ENCODE results near the gene BCAP31. TPM values are rescaled to one million over a fixed set of nuclear protein-coding genes. Genes with fewer than 3 reads are reported as not detected.

The BCAP31 gene
- total RNA-seq, 1 experiment from 2014 or later = 232 TPM

DNA sequence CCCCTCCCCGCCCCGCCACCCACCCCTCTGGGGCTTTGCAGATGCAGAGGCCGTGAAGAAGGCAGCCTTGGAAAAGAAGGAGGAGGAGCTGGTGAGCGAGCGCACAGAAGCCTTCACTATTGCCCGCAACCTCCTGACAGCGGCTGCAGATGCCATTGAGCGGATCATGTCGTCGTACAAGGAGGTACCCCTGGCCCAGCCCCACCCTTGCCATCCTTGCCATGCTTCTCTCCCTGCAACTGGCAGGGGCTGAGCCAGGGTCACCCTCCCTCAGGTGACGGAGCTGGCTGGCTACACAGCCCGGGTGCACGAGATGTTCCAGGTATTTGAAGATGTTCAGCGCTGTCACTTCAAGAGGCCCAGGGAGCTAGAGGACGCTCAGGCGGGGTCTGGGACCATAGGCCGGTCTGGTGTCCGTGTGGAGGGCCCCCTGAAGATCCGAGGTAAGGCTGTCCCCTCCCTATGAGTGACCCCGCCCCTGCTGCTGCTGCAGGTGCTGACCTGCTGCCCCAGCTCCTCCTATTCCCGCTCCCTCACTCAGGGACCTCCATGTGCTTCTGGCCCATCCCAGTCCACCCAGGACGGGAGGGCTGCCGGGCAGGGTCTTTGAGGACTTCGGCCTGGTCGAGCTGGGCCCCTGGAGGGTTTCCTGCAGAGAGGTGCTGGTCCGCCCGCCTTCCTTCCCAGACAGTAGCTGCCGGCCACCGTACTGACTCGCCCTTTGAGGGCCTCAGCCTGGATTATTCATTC lies 12.1 kb upstream of the BCAP31 start:
- Mint-ChIP-seq H3K9me3 (ENCODE audit: unreplicated experiment) (no peaks in the 10 kb centered on the region), H3K27ac (ENCODE audit: unreplicated experiment) (no peak overlapping the region), H3K36me3 (ENCODE audit: insufficient read depth, unreplicated experiment) (no peaks in the 10 kb centered on the region), H3K27me3 (ENCODE audit: insufficient read depth, unreplicated experiment) (no peaks in the 10 kb centered on the region), H3K4me1 (ENCODE audit: low read depth, unreplicated experiment) (no peaks in the 10 kb centered on the region), H3K4me3 (ENCODE audit: unreplicated experiment) (no peak overlapping the region)
- no peaks in the 10 kb centered on the region for H3K9me3 ChIP-seq
- H3K4me1 ChIP-seq = no peaks in the 10 kb centered on the region
- H3K27me3 ChIP-seq (replicated peaks; ENCODE audit: control insufficient read depth, insufficient read depth, low read length) = no peaks in the 10 kb centered on the region
- ChIA-PET CTCF (no interaction called here), POLR2A (no interaction called here)
- intact Hi-C loops (cut with micrococcal nuclease; ENCODE audit: unreplicated experiment) = no loop called here
- H3K36me3 ChIP-seq (ENCODE audit: control insufficient read depth, insufficient read depth, low read length) = no peaks in the 10 kb centered on the region
- H3K4me3 ChIP-seq (ENCODE audit: low read depth, low read length) = no peak overlapping the region
- TF ChIP-seq, protein P1, sequence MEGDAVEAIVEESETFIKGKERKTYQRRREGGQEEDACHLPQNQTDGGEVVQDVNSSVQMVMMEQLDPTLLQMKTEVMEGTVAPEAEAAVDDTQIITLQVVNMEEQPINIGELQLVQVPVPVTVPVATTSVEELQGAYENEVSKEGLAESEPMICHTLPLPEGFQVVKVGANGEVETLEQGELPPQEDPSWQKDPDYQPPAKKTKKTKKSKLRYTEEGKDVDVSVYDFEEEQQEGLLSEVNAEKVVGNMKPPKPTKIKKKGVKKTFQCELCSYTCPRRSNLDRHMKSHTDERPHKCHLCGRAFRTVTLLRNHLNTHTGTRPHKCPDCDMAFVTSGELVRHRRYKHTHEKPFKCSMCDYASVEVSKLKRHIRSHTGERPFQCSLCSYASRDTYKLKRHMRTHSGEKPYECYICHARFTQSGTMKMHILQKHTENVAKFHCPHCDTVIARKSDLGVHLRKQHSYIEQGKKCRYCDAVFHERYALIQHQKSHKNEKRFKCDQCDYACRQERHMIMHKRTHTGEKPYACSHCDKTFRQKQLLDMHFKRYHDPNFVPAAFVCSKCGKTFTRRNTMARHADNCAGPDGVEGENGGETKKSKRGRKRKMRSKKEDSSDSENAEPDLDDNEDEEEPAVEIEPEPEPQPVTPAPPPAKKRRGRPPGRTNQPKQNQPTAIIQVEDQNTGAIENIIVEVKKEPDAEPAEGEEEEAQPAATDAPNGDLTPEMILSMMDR (IDR thresholded peaks at IDR 0.05; ENCODE audit: insufficient read depth in 1 of 2, low read depth in 1 of 2, low read length in 1 of 2, severe bottlenecking in 1 of 2, unreplicated experiment in 1 of 2) = no peak
- BruUV-seq (replicated peaks) = no TSS peak
- no peak for DNase-seq

DNA sequence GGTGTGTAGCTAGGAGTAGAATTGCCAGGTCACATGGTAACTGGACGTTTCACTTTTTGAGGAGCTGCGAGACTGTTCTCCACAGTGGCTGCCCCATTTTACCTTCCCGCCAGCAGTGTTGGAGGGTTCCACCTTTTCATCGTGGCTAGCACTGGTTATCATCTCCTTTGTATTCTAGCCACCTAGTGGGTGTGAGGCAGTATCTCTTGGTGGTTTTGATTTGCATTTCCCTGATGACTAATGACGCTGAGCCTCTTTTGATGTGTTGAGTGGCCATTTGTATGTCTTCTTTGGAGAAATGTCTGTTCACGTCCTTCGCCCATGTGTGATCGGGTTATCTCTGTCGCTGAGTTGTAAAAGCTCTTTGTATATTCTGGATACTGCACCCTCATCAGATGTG lies 11.1 kb upstream of the BCAP31 start:
- TF ChIP-seq, protein P1 (IDR thresholded peaks at IDR 0.05; ENCODE audit: insufficient read depth in 1 of 2, low read depth in 1 of 2, low read length in 1 of 2, severe bottlenecking in 1 of 2, unreplicated experiment in 1 of 2) = no peak
- H3K27me3 Mint-ChIP-seq (ENCODE audit: insufficient read depth, unreplicated experiment) = no peaks in the 10 kb centered on the region
- no peak for DNase-seq
- CTCF ChIA-PET = no interaction called here
- no TSS peak for BruUV-seq (replicated peaks)
- intact Hi-C loops (cut with micrococcal nuclease; ENCODE audit: unreplicated experiment) = no loop called here
- no peaks in the 10 kb centered on the region for H3K36me3 Mint-ChIP-seq (ENCODE audit: insufficient read depth, unreplicated experiment)
- Histone ChIP-seq H3K9me3 (no peaks in the 10 kb centered on the region), H3K4me1 (no peaks in the 10 kb centered on the region), H3K27me3 (replicated peaks; ENCODE audit: control insufficient read depth, insufficient read depth, low read length) (no peaks in the 10 kb centered on the region), H3K36me3 (ENCODE audit: control insufficient read depth, insufficient read depth, low read length) (no peaks in the 10 kb centered on the region), H3K4me3 (ENCODE audit: low read depth, low read length) (no peak overlapping the region)
- no peak overlapping the region for H3K4me3 Mint-ChIP-seq (ENCODE audit: unreplicated experiment)
- no peak overlapping the region for H3K27ac Mint-ChIP-seq (ENCODE audit: unreplicated experiment)
- POLR2A ChIA-PET = no interaction called here
- no peaks in the 10 kb centered on the region for H3K9me3 Mint-ChIP-seq (ENCODE audit: unreplicated experiment)
- no peaks in the 10 kb centered on the region for H3K4me1 Mint-ChIP-seq (ENCODE audit: low read depth, unreplicated experiment)

DNA sequence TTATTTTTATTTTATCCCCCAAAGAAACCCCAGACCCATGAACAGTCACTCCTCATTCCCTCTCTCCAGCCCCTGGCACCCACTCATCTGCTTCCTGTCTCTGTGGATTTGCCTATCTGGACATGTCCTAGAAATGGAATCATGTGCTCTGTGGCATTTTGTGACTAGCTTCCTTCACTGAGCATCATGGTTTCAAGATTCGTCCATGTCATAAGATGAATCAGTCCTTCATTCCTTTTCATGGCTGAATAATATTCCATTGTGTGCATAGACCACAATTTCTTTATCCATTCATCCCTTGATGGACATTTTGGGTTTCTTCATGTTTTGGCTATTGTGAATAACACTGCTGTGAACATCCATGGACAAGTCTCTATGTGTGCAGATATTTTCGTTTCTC lies 10.7 kb upstream of the BCAP31 start:
- DNase-seq = no peak
- no peak overlapping the region for H3K4me3 ChIP-seq (ENCODE audit: low read depth, low read length)
- TF ChIP-seq, protein P1 (IDR thresholded peaks at IDR 0.05; ENCODE audit: insufficient read depth in 1 of 2, low read depth in 1 of 2, low read length in 1 of 2, severe bottlenecking in 1 of 2, unreplicated experiment in 1 of 2) = no peak
- no TSS peak for BruUV-seq (replicated peaks)
- no peaks in the 10 kb centered on the region for H3K36me3 ChIP-seq (ENCODE audit: control insufficient read depth, insufficient read depth, low read length)
- Mint-ChIP-seq H3K9me3 (ENCODE audit: unreplicated experiment) (no peaks in the 10 kb centered on the region), H3K4me3 (ENCODE audit: unreplicated experiment) (no peak overlapping the region), H3K4me1 (ENCODE audit: low read depth, unreplicated experiment) (no peaks in the 10 kb centered on the region), H3K36me3 (ENCODE audit: insufficient read depth, unreplicated experiment) (no peaks in the 10 kb centered on the region), H3K27ac (ENCODE audit: unreplicated experiment) (no peak overlapping the region), H3K27me3 (ENCODE audit: insufficient read depth, unreplicated experiment) (no peaks in the 10 kb centered on the region)
- H3K9me3 ChIP-seq = no peaks in the 10 kb centered on the region
- intact Hi-C loops (cut with micrococcal nuclease; ENCODE audit: unreplicated experiment) = no loop called here
- POLR2A ChIA-PET = no interaction called here
- CTCF ChIA-PET = no interaction called here
- H3K27me3 ChIP-seq (replicated peaks; ENCODE audit: control insufficient read depth, insufficient read depth, low read length) = no peaks in the 10 kb centered on the region
- H3K4me1 ChIP-seq = no peaks in the 10 kb centered on the region

Data from Caco-2 (cell line).